CD4-positive, alpha-beta T cell treated with Interleukin-17A for 1 hour (primary cell): ENCODE results near the gene TYMP.
A peak's percentile ranks its signal among the peaks of the same experiment; 100 is the strongest.

Source experiments
- DNase-seq: peaks from one replicate; pipeline ENCODE4 v3.0.0-alpha.2; 2020

TYMP gene

DNA sequence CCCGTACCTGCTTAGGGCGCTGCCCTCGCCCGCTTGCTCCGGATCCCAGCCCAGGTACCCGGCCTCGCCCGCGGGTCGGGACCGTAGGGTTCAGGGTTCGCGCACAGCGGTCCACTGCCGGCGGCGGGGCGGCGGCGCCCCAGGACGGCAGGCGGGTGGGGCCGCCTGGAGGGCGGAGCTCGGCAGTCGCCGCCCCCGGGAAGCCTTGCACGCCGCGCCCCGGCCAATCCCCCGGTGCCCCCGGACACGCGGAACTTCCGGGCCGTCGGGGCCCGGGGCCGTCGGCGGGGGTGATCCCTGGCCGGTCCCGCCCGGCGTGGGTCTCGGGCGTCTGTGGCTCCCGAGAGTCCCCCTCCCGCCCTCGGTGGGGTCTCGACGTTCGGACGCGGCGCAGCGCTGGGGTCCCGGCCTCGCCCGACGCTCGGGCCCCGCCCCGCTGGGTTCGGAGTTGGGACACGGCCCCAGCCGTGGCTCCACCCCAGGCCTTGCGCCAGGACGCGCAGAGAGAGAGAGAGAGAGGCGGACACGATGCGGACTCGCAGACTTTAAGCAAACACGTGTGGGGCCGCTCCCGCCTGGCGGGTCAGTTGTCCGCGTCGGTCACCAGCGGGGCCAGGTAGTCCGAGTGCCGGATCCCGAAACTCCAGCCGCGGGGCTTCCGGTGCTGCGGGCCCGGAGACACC, at the start of gene TYMP:
TSS of gene TYMP (minus strand) at position 116 of the 683 bp plus-strand sequence. CDS start 303 bp downstream, outside the sequence.
- peak; percentile 73 for DNase-seq

- no peak for DNase-seq
Measured at GRCh38 chr22:50578776-50579310, 49.0 kb upstream of the TYMP start.

- no peak for DNase-seq
Measured at GRCh38 chr22:50577987-50578775, 48.4 kb upstream of the TYMP start, which contains the start of gene CPT1B. Gene CPT1B, minus strand, starts transcription at chr22:50578427. Its CDS starts 512 bp downstream, at chr22:50577915.

DNA sequence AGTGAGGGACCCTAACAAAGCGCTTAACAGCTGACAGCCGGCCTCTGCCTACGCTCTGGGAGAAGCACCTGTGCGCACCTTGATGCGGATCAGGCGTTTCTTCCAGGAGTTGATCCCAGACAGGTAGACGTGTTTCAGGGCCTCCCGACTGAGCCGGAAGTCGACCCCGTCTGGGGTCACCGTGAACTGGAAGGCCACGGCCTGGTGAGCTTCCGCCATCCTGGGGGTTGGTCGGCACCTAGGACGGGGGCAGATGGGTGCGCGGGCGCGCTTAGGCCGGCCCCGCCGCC, 47.8 kb upstream of the TYMP start:
- no peak for DNase-seq

GRCh38 chr22:50576806-50577696, 47.2 kb upstream of the TYMP start:
- no peak for DNase-seq

GRCh38 chr22:50576070-50576469, 46.3 kb upstream of the TYMP start:
- DNase-seq = no peak

DNA sequence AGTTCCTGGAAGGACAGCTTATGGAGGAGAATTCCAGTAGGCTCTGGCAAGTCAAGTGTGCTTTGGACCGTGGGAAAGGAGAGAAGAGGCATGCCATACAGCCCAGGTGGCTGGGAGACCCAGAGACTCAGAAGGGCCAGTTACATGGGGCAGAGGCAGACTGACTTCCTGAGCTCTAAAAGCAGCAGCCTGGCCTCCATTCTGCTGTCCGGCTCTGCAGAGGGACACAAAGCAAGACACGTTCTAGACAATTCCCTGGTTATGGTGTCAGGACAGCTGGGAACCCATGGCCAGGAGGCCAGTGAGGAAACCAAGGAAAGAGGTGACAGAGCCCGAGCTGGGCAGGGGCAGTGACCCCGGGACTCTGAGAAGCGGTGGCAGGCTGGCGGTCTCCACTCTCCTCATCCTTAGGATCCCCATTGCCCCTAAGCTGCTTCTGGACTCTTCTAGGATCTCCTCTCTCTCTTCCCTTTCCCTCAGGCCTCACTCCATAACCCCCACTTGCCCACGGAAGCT, 45.7 kb upstream of the TYMP start:
- no peak for DNase-seq

- DNase-seq = no peak
Measured at GRCh38 chr22:50574383-50574755, 44.6 kb upstream of the TYMP start.

GRCh38 chr22:50573491-50574382, 43.9 kb upstream of the TYMP start:
- DNase-seq = no peak

DNA sequence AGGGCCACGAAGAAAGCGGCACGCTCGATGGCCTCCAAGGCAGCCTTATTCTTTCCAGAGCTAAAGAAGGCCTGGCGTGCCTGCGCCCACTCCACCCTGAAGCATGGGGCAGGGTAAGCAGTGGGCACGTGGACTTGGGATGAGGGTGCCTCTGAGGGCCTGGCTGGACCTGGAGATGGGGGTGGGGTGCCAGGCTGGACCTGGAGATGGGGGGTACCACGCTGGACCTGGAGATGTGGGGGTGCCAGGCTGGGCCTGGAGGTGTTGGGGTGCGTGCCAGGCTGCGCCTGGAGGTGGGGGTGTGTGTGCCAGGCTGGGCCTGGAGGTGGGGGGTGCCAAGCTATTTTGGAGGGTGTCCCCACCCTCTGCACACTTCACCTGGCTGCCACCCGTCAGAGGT, 43.2 kb upstream of the TYMP start:
- DNase-seq = no peak

DNA sequence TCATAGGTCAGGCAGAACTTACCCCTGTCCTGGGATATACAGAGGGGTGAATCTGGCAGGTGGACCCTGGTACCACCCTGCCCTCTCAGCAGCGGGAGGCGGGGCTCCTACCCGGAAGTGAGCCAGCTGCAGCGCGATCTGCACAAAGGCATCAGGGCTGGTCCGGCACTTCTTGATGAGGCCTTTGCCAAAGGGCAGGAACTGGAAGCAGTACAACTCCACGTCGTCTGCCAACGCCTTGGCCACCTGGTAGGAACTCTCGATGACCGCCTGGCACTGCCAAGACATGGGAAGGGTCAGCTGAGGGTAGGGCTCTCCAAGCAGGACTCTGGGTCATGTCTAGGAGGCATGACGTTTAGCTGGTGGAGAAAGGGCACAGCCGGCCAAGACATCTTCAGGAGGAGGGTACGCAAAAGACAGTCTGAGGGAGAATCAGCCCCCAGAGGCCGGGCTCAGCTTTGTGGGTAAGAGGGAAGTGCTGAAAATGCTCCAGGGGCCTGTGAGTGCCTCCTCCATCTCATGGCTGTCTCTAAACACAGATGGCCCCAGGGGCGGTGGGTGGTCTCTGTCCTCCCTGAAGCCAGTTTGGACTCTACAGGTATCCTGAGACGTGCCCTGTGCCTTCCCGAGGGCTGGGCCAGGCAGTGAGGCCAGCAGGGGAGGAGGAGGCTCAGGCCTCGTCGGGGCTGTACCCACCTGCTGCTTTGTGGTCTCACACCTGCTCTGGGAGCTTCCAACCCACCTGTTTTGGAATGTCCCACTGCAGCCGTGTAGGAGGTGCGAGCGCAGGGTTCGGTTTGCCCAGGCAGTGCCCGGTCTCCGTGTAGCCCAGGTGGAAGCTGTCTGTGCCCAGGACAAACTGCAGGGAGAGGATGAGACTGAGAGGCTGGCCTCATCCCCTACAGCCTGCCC, 41.7 kb upstream of the TYMP start:
- DNase-seq = no peak

GRCh38 chr22:50570861-50571260, 41.0 kb upstream of the TYMP start:
- no peak for DNase-seq

GRCh38 chr22:50569896-50570535, 40.2 kb upstream of the TYMP start:
- no peak for DNase-seq

GRCh38 chr22:50569041-50569459, 39.2 kb upstream of the TYMP start:
- DNase-seq = no peak

DNA sequence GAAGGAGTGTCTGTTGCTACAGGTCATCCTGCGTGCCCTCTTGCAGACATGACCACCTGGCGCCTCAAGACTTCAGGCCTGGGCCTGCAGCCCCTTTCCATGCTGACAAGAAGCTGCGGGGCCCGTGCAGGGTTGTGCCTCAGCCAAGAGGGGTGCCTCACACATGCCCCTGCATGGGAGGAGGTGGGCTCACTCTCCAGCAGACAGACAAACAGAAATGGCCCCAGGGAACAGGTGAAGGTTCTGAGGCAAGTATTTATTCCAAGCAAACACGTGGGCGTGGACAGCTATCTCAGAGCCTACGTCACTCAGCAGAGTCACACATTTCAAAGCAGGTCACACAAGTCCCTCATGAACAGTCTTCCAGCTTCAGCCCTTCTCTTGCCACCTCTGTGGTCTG, 38.8 kb upstream of the TYMP start:
- DNase-seq = no peak

GRCh38 chr22:50567721-50568252, 38.0 kb upstream of the TYMP start:
- no peak for DNase-seq

DNA sequence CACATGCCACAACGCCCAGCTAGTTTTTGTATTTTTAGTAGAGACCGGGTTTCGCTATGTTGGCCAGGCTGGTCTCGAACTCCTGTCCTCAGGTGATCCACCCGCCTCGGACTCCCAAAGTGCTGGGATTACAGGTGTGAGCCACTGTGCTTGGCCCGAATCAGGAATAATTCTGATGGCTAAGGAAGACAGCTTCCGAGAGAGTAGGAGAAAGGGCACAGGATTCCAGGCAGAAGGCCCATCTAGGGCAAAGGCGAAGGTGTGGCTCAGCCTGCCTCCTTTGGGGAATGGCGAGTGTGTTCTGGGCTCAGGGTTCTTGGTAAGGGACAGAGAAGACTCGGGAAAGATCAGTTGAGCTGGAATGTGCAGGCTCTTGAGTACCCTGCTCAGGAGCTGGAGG, 34.5 kb upstream of the TYMP start:
- DNase-seq = no peak

DNA sequence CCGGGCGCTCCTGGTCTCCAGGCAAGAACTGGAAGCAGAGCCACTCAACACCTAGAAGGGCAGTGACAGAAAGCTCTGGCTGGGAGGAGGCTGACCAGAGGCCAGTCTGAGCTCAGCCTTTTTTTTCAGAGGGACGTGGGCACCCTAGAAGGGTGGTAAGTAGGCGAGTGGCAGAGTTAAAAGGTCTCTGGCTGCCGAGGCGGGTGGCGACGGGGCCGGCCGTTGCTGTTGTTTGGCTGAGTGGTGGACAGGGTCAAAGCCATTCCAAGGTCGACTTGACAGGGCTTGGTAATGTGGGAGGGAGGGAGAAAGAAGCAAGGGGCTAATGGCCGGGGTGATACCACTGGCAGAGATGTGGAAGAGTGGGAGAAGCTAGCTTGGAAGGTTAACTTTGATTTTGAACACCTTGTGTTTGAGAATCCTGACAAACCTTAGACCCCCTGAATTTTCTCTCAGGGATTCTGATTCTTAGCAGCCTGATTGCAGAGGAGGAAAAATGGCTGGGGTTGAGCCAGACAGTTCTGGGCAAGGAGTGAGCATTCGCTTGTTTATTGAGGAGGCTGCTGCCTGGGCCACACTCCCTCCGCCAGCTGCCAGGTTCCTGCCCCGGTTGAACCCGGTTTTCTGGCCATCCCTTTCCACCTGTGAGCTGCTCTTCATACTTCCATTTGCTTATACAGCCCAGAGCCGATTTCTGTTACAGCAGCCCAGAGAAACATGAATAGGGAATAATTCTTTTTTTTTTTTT, 33.8 kb upstream of the TYMP start:
- no peak for DNase-seq
